ENCODE data around the gene CPNE4. TPM values are rescaled to one million over a fixed set of nuclear protein-coding genes. Genes with fewer than 3 reads are reported as not detected.

CPNE4 gene
- total and polyA plus RNA-seq, 9 of the 15 experiments (the other 6 are each of a cell fraction or from before 2014, with no cell fraction given), result not detected

DNA sequence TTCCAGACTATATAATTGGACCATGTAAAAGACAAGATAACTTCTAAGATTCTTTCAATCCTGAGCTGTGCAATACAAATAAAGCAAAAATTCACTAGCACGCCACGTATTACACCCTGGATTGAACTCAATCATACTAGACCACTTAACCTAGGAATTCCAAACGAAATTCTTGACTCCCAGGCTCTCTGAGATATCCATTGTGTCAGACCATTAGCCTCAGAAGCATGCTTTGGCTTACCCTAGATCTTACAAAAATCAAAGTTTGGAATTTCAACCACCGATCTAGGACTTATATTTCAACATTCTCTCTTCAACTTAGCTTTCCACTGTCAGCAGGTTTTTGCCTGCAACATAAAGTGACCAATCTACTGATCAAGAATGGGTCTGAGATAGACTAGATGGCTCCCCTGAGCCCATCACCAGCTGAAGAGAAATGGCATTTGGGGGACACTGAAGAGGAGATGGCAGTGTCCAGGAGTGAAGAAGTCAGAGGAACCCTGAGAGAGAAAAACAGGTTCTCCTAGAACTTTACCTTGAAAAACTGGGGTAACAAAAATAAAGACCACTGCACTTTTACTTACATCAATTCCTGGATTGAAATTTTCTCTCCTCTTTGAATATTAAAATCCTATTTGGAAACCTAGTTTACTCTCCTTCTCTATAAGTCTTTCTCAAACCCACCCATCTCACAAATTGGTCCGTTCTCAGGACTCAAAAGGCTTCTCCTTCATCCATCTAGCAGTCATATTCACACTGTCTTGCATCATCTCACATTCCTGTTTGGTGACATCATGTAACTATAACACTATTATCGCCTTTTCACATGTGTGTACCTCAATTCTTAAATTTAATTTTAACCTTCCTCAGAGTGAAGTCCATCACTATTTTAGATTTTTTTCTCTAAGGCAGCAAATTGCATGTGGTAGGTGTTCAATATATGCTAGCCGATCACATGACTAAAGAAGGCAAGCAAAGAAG, 18.5 kb downstream of the CPNE4 start (continued):
- TF ChIP-seq PRDM10 (IDR thresholded peaks at IDR 0.05; ENCODE audit: partially characterized antibody) (peak; percentile 76), ATF7 (IDR thresholded peaks at IDR 0.05) (peak; percentile 61), PTRF (tag; IDR thresholded peaks at IDR 0.05) (no peak), TEAD4 (IDR thresholded peaks at IDR 0.05; ENCODE audit: low read length) (peak; percentile 47; the same call in 1 of the 2 replicates), TEAD4 (CRISPR knock-in tag; IDR thresholded peaks at IDR 0.05; ENCODE audit: borderline replicate concordance) (no peak)

DNA sequence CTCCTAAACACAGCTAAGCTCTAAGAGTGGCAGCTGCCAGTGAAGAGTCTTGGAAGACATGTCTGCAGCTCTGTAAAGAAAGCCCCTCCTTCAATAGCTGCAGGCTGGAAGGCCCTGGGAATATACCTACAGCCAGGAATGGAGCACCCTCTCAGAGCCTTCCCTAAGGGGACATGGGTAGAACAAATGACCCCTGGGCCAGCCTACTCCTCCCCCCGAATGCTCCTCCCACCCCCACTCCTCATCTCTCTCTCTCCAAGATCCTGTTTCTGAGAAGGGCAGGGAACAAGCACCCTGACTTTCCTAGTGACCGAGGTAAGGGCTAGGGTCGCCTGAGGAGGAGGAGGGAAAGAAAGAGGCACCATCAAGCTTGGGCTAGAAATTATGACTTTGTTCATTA, 20.7 kb downstream of the CPNE4 start:
- ATAC-seq, result no peak
- Histone ChIP-seq H3K9ac (ENCODE audit: insufficient read depth in 1 of 2, low read depth in 2 of 2, low read length in 2 of 2) (no peak overlapping the region), H2AFZ (ENCODE audit: low read depth, low read length) (no peak overlapping the region), H4K20me1 (replicated peaks; ENCODE audit: control insufficient read depth, insufficient read depth, low read length) (no peaks in the 10 kb centered on the region), H3K4me3 (no peak overlapping the region), H3K79me2 (ENCODE audit: control insufficient read depth, insufficient read depth, low read length) (no peaks in the 10 kb centered on the region), H3K4me2 (ENCODE audit: insufficient read depth, low read length) (no peak overlapping the region), H3K4me1 (replicated peaks in 1 of 2; ENCODE audit: control insufficient read depth in 2 of 2, insufficient read depth in 2 of 2, low read length in 2 of 2) (no peaks in the 10 kb centered on the region), H3K27me3 (ENCODE audit: control insufficient read depth in 2 of 2, insufficient read depth in 2 of 2, low read length in 2 of 2) (no peaks in the 10 kb centered on the region), H3K27ac (ENCODE audit: extremely low read depth, low read depth, low read length) (no peak overlapping the region), H3K36me3 (ENCODE audit: control insufficient read depth, insufficient read depth, low read length) (no peaks in the 10 kb centered on the region), H3K9me3 (replicated peaks; ENCODE audit: control insufficient read depth, insufficient read depth, low read depth, low read length) (no peaks in the 10 kb centered on the region), H3K9me1 (ENCODE audit: control insufficient read depth, insufficient read depth, low read length) (no peaks in the 10 kb centered on the region)
- no peak for DNase-seq (ENCODE audit: extremely low read depth in 1 of 4, low spot score in 3 of 4)
- FAIRE-seq, result no peak
- POLR2A ChIA-PET, result no interaction called here
- intact Hi-C loops (cut with micrococcal nuclease) (no loop called here), in situ Hi-C loops (cut with MboI) (loop anchor here (25.0 kb wide), 1 partner anchor 977 kb away; the partner anchor contains the start of genes ASTE1 and NEK11)
- no TSS peak for BruUV-seq (replicated peaks)
- TF ChIP-seq IRF2 (CRISPR knock-in tag; IDR thresholded peaks at IDR 0.05), result no peak
- no peak for TF ChIP-seq SAFB2 (IDR thresholded peaks at IDR 0.05; ENCODE audit: borderline replicate concordance, low read depth, low read length, severe bottlenecking)
- no peak for TF ChIP-seq ZNF551 (CRISPR knock-in tag; IDR thresholded peaks at IDR 0.05)
- no peak for TF ChIP-seq ZNF224 (CRISPR knock-in tag; IDR thresholded peaks at IDR 0.05)
- TF ChIP-seq EP400 (IDR thresholded peaks at IDR 0.05), result no peak
- TF ChIP-seq POLR2AphosphoS2 (IDR thresholded peaks at IDR 0.05; ENCODE audit: low read length), result no peak
- no peak for TF ChIP-seq ZBTB5 (IDR thresholded peaks at IDR 0.05)
- no peak for TF ChIP-seq HDGF (IDR thresholded peaks at IDR 0.05)
- TF ChIP-seq, protein P1, sequence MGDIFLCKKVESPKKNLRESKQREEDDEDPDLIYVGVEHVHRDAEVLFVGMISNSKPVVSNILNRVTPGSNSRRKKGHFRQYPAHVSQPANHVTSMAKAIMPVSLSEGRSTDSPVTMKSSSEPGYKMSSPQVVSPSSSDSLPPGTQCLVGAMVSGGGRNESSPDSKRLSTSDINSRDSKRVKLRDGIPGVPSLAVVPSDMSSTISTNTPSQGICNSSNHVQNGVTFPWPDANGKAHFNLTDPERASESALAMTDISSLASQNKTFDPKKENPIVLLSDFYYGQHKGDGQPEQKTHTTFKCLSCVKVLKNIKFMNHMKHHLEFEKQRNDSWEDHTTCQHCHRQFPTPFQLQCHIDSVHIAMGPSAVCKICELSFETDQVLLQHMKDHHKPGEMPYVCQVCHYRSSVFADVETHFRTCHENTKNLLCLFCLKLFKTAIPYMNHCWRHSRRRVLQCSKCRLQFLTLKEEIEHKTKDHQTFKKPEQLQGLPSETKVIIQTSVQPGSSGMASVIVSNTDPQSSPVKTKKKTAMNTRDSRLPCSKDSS (IDR thresholded peaks at IDR 0.05; ENCODE audit: low read depth, partially characterized antibody), result no peak
- CTCF ChIA-PET (ENCODE audit: low intra/inter-chr PET ratio), result no interaction called here
- WGBS (ENCODE audit: insufficient coverage, low coverage, missing lambda C conversion rate), result 0% methylated on average over 2 of the region's 3 CpGs

Data from K562 (cell line).